ENCODE results near the gene NOS1.

Gene NOS1

GRCh38 chr12:117180758-117181467 lies 180.5 kb downstream of the NOS1 start:
- TF ChIP-seq GLIS3 (CRISPR knock-in tag; IDR thresholded peaks at IDR 0.05): no peak
- no peak for TF ChIP-seq CSDC2 (CRISPR knock-in tag; IDR thresholded peaks at IDR 0.05)
- TF ChIP-seq POU6F1 (CRISPR knock-in tag; IDR thresholded peaks at IDR 0.05; ENCODE audit: borderline replicate concordance, low read depth): no peak
- no peak for TF ChIP-seq PATZ1 (CRISPR knock-in tag; IDR thresholded peaks at IDR 0.05; ENCODE audit: borderline replicate concordance)
- no peak for TF ChIP-seq ARNTL (CRISPR knock-in tag; IDR thresholded peaks at IDR 0.05; ENCODE audit: borderline replicate concordance, low read depth)
- TF ChIP-seq OSR1 (CRISPR knock-in tag; IDR thresholded peaks at IDR 0.05): no peak
- TF ChIP-seq CSRNP3 (CRISPR knock-in tag; IDR thresholded peaks at IDR 0.05): no peak
- TF ChIP-seq ESRRG (CRISPR knock-in tag; IDR thresholded peaks at IDR 0.05): no peak
- no peak for TF ChIP-seq PPARA (CRISPR knock-in tag; IDR thresholded peaks at IDR 0.05; ENCODE audit: borderline replicate concordance)
- no peak for TF ChIP-seq ZFP30 (CRISPR knock-in tag; IDR thresholded peaks at IDR 0.05)
- ATAC-seq: no peak

- no peak for ATAC-seq
- no peak for TF ChIP-seq ZNF70 (CRISPR knock-in tag; IDR thresholded peaks at IDR 0.05)
- TF ChIP-seq TOX (CRISPR knock-in tag; IDR thresholded peaks at IDR 0.05; ENCODE audit: borderline replicate concordance): no peak
- TF ChIP-seq BACH2 (CRISPR knock-in tag; IDR thresholded peaks at IDR 0.05; ENCODE audit: borderline replicate concordance): no peak
These were observed 182.7 kb downstream of the NOS1 start for GRCh38 chr12:117178745-117179144.

- ATAC-seq: no peak
- no peak for TF ChIP-seq ZFP3 (CRISPR knock-in tag; IDR thresholded peaks at IDR 0.05)
- TF ChIP-seq ARNTL (CRISPR knock-in tag; IDR thresholded peaks at IDR 0.05; ENCODE audit: borderline replicate concordance, low read depth): no peak
- no peak for TF ChIP-seq RARB (CRISPR knock-in tag; IDR thresholded peaks at IDR 0.05)
- no peak for TF ChIP-seq GLIS3 (CRISPR knock-in tag; IDR thresholded peaks at IDR 0.05)
- TF ChIP-seq TSHZ2 (CRISPR knock-in tag; IDR thresholded peaks at IDR 0.05): no peak
These were observed 183.1 kb downstream of the NOS1 start for GRCh38 chr12:117178301-117178700.

- ATAC-seq: no peak
- TF ChIP-seq BACH2 (CRISPR knock-in tag; IDR thresholded peaks at IDR 0.05; ENCODE audit: borderline replicate concordance): no peak
- TF ChIP-seq ZFP3 (CRISPR knock-in tag; IDR thresholded peaks at IDR 0.05): no peak
- TF ChIP-seq SNAI2 (CRISPR knock-in tag; IDR thresholded peaks at IDR 0.05): no peak
- TF ChIP-seq TOX (CRISPR knock-in tag; IDR thresholded peaks at IDR 0.05; ENCODE audit: borderline replicate concordance): no peak
- TF ChIP-seq ZC3H10 (CRISPR knock-in tag; IDR thresholded peaks at IDR 0.05): no peak
- no peak for TF ChIP-seq ZNF8 (CRISPR knock-in tag; IDR thresholded peaks at IDR 0.05)
- TF ChIP-seq ZNF70 (CRISPR knock-in tag; IDR thresholded peaks at IDR 0.05): no peak
- no peak for TF ChIP-seq PATZ1 (CRISPR knock-in tag; IDR thresholded peaks at IDR 0.05; ENCODE audit: borderline replicate concordance)
- TF ChIP-seq ESRRG (CRISPR knock-in tag; IDR thresholded peaks at IDR 0.05): no peak
- no peak for TF ChIP-seq RARB (CRISPR knock-in tag; IDR thresholded peaks at IDR 0.05)
- no peak for TF ChIP-seq TCF4 (CRISPR knock-in tag; IDR thresholded peaks at IDR 0.05; ENCODE audit: borderline replicate concordance)
These were observed 189.3 kb downstream of the NOS1 start for GRCh38 chr12:117172168-117172567.

Data from SK-N-SH treated with all-trans-retinoic acid at 6 μM for 48 hours (cell line).